Activated naive CD4-positive, alpha-beta T cell treated with anti-CD3 and anti-CD28 coated beads, Interleukin-2, amount 50 U/mL, for 16 hours (primary cell): ENCODE measurements around the gene ARID3B.
"Not testable (repeated sequence)": the region's sequence is repeated elsewhere in the genome, so short reads cannot be mapped to it uniquely, and the experiment has no call there.

ENCODE experiments used
- DNase-seq: peaks from one replicate; pipeline ENCODE4 v3.0.0-alpha.2; 2020

Gene ARID3B

DNA sequence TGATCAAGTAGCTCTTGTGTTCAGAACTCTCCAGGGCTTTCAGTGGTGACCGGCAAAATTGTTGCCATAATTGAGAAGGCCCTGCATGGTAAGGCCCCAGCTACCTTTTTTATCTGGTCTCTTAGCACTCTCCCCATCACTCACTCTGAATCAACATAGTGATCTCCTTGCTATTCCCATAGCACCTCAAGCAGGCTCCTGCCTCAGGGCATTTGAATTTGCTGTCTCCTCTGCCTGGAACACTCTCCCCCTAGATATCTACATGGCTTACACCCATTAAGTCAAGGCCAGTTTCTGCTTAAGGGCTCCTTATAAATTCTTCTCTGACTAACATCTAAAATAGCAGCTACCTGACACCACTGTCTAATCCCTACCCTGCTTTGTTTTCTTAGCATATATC is 3.3 kb upstream of the ARID3B start:
- DNase-seq, result no peak

DNA sequence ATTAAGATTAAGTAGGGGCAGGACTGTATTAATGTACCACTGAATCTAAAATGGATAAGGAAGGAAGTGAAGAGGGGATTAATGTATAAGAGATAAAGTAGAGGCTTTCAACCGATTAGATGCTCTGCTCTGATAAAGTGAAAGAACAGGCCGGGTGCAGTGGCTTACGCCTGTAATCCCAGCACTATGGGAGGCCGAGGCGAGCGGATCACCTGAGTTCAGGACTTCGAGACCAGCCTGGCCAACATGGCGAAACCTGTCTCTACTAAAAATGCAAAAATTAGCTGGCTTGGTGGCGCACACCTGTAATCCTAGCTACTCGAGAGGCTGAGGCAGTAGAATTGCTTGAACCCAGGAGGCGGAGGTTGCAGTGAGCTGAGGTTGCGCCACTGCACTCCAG is 1.5 kb upstream of the ARID3B start:
- not testable (repeated sequence) for DNase-seq

DNA sequence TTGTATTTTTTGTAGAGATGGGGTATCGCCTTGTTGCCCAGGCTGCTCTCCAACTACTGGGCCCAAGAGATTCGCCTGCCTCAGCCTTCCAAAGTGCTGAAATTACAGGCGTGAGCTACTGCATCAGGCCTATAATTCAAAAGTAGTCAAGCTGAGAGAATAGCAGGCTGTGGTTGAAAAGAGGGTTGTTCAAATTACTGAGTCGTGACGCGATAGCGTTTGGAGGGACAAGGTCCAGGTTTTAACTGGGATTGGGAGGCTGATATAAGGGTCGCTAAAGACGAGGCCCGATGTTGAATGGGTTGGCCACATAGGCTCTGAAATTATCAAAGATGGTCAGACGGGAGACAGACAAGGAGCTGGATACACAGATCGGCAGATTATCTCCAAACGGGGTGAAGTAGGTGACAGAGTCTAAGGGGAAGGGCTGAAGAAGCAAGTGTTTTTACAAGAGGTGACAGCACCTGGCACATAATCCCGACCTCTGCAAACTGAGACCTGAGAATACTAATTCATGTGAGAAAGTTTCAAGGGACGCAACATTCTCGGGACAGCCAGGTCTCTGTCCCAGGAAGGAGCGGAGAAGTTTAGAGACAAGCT is 759 bp upstream of the ARID3B start:
- DNase-seq, result no peak

DNA sequence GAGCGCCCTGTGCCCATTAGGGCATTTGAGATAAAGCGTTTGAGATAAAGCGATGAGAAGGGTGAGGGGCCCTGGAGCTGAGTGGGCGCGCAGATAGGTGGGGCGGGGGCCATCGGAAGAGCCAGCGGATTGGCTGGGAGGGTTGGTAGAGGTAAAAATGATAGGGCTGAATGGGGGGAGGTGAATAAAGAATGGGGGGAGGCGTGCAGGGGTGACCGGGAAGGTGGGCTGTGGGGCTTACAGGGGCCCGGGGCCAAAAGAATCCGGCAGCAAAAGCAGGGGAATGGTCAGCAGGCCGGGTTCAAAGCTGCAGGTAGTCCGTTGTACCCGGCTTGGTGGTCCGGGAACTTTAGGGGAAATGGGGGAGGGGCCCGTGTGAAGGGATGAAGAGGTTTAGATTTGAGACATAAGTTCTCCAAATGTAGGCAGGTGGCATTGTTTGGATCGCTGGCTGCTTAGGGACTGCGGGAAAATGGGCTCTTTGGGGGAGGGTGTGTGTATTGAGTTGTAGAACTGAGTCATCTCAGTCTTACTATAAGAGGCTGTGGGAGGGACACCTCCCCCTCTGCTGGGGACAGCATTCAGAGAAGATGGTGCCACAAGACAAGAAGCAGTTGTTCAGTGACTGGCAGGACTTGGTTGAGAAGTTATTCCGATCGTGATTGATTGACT is 610 bp downstream of the ARID3B start:
- DNase-seq, result peak; percentile 69

DNA sequence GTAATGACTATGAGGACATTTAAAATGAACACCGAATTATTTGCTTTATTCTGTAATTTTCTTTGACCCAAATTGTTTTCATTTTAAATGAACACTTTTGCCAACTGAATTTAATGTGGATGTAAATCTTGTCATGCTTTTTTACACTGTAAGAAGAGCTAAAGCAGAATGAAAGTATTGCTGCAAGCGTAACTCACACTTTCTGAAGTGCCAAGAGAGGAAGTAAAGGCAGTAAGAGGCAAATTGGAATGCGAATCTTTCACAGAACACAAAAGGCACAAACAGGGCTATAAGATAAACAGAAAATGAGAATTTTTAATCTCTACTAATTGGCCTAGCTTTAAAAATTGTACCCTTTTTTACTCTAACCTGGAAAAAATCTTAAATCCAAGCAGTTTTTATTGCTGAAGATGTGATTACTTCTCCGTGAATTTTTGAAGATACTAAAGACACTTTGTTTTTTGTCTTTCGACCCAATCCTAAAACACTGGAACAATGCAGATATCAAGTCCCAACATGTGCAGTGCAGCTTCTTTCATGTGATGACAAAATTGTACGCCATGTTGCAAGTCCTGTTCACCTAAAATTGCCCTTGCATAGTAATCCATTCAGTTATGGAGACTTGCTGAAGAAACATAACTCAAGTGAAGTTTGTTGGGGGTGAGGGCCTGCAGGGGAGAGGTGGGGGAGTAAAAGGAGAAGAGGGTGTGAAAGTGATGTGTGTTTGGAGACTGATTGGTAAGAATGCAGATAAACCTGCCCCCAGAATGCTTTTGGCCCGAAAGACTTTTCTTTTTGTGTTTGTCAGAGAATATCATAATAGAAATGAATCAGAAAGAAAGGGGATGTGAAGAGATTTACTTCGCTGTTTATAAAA is 1.4 kb downstream of the ARID3B start:
- no peak for DNase-seq

DNA sequence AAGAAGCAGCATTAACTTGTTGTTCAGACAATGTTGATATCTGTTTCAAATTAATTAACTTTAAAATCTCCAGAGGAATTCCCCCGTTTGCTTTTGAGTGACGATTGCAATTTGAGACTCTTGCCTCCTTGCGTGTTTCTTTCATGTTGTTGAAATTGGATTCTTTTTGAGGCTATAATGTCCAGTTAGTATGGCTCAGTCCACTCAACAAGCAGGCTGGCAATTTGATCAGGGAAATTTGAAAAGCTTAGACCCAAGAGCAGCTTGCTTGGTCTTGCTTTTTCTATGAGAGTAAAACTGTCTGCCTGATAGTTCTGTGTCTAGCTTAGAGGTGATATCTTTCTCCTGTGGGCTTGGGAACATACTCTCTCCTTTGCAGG is 2.0 kb downstream of the ARID3B start:
- no peak for DNase-seq

DNA sequence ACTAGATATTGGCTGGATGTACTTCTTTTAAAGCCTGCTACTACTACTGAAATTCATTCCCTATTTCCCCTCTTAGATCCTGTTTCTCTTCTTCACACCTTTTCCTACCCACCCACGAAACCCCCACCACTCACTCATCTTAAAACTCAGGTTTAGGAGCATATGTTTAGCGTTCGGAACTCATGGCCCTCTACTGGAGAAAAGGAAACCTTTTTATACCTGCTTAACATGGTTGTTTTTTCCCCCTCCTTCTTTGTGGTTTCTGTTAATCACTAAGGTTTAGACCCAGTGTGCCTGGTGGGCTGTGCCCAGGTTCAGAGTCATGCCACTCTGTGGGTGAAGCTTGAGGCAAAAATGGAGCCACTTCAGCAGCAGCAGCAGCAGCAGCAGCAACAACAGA is 2.6 kb downstream of the ARID3B start:
- DNase-seq, result peak; percentile 41

DNA sequence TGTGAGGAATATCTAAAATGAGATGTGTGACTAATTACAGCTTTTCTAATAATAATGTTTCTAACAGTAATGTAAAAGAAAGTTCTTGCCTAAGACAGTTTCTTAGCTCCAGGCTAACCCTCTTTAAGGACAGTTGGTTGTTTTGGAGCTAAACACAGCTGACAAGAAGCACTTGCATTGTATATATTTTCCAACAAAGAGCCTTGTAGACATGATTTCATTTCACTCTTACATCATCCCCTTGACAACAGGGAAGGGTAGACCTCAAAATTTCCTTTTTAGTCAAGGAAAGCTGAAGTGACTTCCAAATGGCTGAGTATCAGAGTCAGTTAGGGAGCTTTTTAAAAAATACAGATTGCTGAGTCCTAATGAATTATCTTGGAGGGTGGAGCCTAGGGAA is 4.1 kb downstream of the ARID3B start:
- DNase-seq, result no peak

DNA sequence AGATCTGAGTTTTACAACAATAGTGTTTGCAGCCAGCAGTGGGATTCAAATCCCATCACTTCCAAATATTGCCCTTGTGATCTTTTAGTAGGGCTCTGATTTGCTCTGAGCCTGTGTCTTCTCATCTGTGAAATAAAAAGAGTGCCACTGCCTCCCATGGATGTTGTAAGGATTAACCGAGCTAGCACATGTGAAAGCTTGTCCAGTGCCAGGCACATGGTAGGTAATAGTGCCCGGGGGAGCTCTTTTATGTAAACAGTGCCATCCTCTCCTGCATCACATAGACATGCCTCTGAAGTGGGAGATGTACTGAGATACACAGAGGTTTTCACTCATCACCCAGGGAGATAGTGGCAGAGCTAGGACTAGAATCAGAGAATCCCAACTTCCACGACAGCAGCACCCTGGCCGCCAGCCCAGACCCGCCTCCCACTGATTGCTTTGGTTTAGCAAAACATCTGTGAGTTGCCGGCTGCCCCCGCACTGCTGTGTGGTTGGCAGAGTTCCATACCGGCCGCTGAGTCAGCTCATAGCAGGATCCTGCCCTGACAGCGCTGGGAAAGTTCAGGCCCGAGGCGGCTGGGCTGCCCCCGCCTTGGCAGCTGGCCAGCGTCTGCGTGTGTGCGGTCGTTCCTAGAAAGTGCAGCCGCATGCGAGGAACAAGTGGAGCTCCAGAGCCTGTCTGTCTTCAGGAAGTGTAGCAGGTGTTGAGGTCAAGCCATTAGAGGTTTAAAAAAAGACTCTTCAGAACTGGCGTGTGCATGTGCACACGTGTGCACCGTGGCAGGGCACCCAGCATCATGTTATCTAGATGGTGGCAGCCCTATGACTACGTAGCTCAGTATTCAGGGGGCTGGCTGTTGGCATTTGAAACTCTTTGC is 5.0 kb downstream of the ARID3B start:
- DNase-seq, result peak; percentile 91

DNA sequence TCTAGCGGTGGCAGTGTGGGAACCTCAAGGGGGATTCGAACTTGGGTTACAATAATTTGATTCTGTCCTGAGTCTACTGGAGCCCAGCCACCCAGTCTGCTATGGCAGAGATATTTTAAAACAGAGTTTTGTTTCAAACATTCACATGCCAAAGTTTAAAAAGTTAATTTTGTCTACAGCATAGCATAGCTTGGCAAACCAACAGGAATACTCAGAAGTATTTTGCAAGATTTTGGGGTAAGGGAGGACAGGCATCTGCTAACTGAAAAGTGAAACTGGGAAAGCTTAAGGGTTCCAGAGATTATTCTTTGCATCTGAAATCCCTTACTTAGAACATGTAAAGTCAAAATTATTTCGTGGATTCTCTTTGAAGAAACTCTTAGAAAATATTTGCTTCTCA is 6.6 kb downstream of the ARID3B start:
- DNase-seq, result no peak

DNA sequence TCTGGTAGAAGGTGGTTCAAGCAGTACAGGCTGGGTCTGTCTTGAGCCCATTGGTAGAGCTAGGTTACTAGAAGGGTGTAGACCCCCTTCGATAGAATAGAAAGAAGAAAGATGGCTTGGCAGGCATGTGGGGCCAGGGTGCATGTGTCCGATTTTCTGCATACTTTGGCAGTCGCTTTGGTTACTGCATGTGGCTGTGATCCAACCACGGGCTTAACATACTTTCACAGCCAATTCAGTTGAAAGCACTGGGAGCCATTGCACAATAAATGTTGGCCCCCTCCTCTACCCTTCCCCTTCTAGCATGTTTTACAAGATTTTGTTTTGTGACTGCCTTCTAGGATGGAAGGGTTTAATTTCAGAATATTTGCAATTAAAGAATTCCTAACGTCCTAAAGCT is 7.2 kb downstream of the ARID3B start:
- no peak for DNase-seq

DNA sequence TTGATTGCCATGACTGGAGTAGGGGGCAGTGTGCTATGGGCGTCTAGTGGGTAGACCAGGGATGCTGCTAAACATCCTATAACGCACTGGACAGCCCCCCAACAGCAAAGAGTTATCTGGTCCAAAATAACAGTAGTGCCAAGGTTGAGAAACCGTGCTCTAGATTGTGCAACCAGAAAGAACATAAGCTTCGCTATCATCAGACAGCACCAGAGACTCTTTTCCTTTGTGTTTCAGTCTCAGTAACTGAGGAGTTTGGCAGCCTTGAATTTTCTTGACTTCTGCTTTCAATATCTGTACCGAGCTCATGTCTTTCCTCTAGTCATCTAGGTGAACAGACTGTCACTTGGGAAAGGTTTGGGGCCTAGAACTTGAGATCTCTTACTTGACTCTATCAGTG is 8.8 kb downstream of the ARID3B start:
- DNase-seq, result no peak

DNA sequence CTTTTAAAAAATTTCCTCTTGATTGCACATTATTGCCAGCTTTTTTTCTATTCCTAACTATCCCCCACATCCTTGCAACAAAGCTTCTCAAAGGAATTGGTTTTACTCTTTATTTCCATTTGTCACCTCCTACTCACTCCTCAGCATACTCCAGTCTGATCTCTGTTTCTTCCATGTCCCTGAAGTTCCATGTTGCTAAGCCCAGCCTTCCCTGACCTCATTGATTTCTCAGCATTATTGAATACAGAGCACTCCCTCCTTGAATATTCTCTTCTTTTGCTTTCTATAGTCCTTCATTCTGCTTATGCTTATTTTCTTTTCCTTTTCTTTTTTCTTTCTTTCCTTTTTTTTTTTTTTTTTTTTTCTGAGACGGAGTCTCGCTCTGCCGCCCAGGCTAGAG is 10.7 kb downstream of the ARID3B start:
- DNase-seq, result no peak

DNA sequence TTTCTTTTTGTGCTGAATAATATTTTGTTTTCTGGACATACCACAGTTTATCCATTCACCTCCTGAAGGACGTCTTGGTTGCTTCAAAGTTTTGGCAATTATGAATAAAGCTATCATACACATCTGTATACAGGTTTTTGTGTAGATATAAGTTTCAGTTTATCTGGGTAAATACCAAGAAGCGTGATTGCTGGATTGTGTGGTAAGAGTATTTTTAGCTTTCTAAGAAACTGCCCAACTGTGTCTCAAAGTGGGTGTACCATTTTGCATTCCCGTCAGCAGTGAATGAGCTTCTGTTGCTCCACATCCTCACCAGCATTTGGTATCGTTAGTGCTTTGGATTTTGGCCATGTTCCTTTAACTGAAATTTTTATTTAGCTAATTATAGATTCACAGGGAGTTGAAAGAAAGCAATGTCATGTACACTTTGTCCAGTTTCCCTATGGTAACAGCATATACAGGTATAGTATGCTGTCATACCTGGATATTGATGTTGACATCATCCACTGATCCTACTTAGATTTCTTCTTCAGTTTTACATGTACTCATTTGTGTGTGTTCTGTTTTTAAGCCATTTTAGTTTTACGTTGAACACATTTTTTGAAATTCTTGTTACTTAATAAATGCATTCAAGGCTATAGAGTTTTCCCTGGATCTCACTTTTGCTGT is 11.9 kb downstream of the ARID3B start:
- no peak for DNase-seq

DNA sequence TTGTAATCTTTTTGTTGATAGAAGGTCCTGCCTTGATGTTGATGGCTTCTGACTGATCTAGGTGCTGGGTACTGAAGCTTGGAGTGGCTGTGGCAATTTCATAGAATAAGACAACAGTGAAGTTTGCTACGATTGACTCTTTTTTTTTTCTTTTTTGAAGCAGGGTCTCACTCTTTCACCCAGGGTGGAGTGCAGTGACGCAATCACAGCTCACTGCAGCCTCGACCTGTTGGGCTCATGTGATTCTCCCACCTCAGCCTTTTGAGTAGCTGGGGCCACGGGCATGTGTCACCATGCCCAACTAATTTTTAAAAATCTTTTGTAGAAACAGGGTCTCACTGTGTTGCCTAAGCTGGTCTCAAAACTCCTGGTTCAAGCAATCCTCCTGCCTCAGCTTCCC is 14.2 kb downstream of the ARID3B start:
- no peak for DNase-seq

DNA sequence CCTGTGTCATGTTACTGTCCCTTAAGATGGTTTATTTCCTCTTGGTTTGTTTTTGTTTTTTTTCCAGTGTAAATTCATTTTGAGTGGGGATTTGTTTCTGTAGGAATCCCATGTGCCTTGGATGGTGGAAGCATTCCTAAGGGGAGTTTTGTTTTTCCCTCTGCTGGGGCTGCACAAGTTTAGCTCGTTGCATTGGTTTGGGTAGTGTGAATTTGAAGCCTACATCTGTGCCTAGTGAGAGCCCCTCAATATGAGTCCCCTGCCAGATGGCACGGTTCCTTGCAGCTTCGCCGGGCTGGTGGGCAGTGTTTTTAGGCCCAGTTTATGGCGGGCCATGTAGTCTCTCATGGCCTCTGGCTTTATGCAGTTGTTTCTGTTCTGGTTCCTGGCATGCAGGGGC is 17.7 kb downstream of the ARID3B start:
- no peak for DNase-seq

DNA sequence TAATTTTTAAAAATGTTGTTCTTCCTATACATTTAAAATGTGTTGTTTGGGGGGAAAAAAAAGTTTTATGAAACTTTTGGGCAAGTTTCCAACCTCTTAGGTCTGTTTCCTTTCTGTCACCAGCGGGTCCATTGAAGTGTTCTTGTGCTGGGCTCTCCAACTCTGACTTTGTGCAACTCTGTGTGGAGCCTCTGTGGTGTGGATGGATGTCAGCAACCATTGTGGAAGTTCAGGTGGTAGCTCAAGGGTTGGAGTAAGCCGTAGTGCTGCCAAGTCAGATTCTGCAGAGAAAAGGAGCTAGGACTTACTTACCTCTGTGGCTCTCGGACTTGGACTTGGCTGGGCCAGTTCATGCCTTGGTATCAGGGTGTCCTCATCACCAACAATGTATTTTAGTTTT is 22.4 kb downstream of the ARID3B start:
- no peak for DNase-seq

DNA sequence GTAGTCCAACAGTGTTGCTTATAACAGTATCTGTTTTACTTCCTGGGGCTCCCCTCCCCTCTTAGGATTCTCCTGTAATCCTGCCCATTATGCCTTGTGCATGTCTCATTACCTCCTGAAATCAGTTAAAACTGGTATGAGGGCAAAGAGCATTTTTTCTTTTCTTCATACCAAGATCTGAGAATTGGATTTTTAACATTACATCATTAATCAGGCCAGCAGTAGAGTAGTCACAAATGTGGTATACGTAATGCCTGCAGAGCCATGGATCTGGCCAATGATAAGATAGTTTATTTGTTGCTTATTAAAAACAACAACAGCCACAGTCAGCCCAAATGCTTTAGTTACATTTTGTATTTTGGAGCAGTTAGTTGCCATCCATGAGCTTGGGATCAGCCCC is 23.2 kb downstream of the ARID3B start:
- DNase-seq, result no peak

DNA sequence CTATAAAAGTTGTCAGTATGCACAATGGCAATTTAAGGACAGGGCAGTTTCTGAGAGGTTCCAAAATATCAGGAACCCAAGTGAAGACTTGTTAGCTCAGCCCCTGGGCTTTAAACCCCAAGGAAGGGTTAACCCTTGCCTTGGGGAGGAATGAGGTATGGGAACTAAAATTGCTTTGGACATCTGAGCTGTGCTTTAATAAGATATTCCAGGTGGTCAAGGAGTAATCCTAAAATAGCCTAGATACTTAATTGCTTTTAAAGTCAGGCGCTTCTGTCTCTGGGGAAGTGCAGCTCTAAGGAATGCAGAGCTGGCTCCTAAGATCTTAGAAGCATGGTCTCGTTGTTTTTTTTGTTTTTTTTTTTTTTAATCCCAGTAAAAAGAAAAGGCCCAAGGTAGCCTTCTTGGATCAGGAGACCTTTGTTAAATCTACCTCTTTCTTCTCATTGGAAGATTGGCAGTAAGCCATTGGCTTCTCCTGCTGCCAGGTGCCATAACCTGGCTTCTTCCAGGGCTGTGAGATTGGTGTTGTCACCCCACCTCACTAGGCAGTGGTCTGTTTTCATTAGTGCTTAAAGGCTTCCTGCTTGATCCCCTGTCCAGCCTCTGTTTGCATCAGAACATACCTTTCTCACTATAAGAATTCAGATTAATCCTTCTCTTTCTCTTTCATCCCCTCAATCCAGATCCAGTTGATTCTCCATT is 24.5 kb downstream of the ARID3B start:
- DNase-seq, result no peak

DNA sequence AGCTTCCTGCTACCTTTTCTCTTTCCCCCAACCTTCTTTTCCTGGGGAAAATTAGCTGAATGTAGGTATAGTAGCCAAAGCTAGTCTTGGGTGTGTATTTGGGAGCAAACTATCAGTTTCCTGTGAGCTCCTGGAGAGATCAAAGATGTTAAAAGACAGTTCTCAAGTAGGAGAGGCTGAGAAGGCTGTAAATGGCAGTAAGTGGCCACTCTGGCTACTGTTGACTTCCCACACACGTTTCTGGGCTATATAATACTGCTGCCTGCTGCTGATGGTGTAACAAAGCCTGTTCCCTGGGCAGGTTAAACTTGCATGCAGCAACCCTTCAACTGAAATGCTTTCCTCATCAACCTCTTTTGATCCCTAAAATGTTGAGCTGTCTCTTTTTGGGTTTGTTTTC is 27.6 kb downstream of the ARID3B start:
- no peak for DNase-seq

DNA sequence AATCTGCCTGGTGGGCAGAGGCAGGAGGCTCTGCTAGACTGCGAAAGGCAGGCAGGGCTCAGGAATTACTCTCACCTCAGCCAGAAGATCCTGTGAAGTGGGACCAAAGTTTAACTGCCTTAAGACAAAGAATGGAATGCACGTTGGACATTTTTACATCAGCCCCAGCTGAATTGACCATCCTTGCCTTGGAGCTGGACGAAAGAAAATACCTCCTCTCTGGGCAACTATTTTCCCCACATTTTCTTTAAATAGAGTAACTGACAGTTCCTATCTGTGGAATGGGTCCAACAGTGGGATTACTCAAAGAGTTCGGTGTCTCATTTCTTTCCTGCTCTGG is 28.7 kb downstream of the ARID3B start:
- DNase-seq, result no peak

DNA sequence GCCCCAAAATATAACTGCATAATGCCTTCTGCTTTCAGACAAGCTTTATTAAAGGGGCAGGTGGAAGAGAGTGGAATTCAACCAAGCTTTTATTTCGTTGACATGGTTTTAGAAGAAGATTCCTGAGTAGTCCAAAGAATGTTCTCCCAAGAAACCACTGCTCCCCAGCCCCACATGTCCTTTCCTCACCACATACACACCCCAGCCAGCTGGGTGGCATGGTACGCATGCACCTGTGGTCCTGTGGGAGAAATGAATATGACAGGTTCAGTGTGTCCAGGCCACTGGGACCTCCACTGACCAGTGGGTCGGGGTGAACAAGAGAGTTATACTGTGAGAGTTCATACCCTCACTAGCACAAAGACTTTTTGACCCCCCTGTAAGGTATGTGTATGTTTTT is 30.2 kb downstream of the ARID3B start:
- no peak for DNase-seq
